DMS 273 (cell line): ENCODE measurements around the gene ATL1.
"Not testable (repeated sequence)": the region's sequence is repeated elsewhere in the genome, so short reads cannot be mapped to it uniquely, and the experiment has no call there.

Experiments
- DNase-seq: peaks from one replicate; lab custom pipeline; 2025; ENCODE audit not compliant: unreplicated experiment; lab: John Stamatoyannopoulos, UW

ATL1 gene

DNA sequence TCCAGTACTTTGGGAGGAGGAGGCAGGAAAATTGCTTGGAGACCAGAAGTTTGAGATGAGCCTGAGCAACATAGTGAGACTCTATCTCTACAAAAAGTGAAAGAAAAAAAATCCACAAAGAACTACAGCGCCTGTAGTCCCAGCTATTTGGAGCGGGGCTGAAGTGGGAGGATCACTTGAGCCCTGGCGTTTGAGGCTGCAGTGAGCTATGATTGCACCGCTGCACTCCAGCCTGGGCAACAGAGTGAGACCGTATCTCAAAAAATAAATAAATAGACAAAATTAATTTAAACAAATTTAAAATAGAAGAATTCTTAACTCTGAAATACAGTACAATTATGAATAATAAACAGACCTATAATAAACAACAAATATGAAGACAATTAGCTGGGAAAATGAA lies 40.9 kb downstream of the ATL1 start:
- no peak for DNase-seq

GRCh38 chr14:50601394-50601793 lies 41.4 kb downstream of the ATL1 start:
- DNase-seq: no peak

DNA sequence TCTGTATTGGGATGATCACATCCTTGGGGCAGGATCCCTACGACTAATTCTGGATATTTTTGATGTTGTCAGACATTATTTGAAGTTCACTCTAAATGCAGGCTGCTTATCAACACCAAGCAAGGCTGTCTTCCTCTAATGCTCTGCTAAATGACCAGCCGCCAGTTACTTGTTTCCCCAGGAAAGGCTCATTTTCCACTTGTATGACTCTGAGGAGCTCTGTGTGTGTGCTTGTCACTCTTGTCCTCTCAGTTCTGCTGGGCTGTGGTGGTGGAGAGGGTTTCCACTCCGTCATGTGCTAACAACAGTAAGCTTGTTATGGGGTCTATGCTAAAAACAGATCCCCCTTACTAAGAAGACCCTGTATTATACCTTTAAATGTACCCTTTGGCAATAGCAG lies 42.1 kb downstream of the ATL1 start:
- no peak for DNase-seq

- DNase-seq: no peak
These were observed 43.6 kb downstream of the ATL1 start for GRCh38 chr14:50603565-50603964.

- no peak for DNase-seq
These were observed 45.8 kb downstream of the ATL1 start for GRCh38 chr14:50605766-50606165.

- DNase-seq: no peak
These were observed 46.5 kb downstream of the ATL1 start for GRCh38 chr14:50606468-50606867.

DNA sequence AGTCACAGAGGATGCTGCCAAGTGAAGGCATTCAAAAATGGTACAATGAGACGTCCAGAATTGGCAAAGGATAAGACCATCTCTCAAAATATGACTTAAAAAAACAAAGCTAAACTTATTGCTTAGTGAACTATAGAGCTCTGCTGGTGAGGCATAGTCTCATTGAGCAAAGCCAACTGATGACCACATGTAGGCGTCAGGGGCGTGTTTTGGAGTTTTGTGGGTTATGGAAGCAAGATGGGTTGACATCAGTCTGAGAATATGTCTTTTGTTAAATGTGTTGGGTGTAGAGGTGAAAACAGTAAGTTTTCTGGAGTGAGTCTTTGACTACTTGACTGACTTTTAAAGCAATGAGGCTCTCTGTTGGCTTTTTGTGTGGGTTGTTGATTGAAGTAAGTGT lies 47.2 kb downstream of the ATL1 start:
- DNase-seq: no peak

DNA sequence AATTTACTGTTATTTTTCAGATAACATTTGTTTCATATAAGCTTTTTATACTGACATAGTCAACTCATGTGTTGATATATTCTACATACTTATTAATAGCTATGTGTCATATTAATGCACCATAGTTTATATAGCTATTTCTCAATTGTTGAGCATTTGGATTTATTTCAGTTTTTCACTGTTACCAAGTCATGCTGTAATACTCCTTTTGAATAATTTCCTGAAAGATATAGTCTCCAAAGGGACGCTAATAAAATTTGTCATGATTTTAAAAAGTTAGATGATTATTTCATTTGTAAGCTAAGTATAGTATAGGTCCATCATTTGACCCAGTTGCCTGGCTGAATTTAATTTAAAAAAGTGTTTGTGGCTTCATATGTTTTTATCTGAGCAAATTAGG lies 47.8 kb downstream of the ATL1 start:
- DNase-seq: no peak

DNA sequence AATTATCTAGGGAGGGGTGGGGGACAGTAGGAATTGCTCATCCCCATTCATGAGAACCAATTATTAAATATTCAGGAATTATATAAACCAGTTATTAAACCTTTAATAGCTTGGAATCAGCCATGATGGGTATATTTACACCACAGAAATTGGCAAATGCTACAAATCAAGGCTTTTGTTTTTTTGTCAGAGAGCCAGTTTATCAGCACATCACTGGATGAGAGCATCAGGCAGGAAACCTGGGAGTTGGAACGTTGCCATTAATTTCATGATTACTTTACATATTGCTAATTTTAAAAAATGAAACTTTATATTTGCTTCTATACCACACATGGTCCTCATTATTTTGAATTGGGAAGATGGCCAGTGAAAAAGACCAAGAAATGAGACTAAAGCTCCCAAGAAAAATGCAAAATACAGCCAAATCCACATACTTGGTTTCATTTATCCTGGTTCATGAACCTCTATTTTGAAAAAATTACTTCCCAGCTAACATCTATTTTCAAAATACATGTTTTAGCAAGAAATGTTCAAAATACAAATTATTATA lies 48.4 kb downstream of the ATL1 start:
- DNase-seq: no peak

DNA sequence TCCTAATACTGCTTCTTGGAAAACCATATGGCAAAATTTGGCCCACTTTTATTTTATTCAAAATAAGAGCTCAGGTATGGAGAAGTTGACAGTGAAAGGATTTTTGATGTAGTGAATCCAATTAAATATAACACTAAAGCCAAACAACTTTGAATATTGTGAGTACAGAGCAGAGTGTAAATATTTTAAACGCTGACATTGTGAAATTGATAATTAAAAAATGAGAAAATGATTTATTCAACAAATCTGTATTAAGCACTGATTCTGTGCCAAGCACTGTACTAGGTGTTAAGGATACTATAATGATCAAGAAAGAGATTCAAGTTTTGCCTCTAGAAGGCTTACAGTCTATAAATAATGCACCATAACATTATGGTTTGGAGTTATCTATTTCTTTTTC lies 50.5 kb downstream of the ATL1 start:
- DNase-seq: no peak

GRCh38 chr14:50612806-50613205 lies 52.9 kb downstream of the ATL1 start:
- peak; percentile 21 for DNase-seq

DNA sequence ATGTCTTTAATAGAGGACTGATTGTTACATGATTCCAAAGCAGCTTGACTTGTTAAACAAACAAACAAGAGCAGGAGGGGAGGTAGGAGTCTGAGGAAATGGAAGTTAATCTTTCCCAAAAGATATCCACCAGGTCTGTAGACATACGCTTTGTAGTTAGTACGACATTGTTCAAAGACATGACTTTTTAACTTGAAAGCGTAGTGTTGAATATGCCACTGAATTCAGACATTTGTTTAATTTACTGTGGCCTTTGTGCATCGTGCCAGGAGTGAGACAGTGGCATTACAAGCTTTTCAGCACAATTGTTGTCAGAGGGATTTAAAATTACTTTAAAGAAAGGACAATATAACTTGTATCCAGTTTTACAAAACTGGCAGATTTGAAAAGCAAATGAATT lies 55.1 kb downstream of the ATL1 start:
- no peak for DNase-seq

DNA sequence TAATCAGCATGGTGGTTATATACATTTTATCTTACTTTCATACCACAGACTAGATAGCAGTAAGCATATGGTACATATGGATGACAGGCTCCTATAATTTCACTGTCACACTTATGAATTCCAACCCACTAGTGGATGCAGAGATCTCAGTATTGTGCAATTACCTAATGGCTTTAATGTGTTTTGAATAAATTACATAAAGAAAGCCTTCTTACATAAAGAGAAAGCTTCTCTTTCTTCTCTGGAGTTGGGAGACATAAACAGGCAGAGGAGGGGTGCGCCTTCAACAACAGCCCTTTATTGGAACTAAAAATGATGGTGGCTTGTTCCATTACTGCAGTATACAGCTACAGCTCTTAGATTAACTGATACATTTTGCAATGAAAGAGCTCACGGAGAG lies 55.6 kb downstream of the ATL1 start:
- no peak for DNase-seq

- no peak for DNase-seq
These were observed 56.3 kb downstream of the ATL1 start for GRCh38 chr14:50616275-50616674.

DNA sequence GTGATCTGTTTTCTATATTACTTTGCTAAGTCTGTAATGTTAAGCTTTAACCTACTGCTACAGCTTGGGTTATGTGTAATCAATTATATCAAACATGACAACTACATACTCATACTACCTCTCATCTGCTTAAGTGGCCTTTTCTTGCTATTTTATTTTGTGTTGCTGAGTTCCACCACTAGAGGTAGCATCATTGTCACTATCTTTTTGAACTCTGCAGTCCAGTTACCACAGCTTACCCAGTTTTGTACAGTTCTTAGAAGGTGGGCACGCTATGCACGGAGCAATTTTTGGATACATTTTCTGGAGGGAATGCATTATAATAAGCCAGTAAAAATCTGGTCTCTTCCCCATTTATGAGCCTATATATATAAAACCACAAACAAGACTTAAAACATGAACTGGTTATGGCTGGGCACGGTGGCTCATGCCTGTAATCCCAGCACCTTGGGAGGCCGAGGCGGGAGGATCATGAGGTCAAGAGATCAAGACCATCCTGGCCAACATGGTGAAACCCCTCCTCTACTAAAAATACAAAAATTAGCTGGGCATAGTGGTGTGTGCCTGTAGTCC lies 59.7 kb downstream of the ATL1 start:
- DNase-seq: peak; percentile 46

DNA sequence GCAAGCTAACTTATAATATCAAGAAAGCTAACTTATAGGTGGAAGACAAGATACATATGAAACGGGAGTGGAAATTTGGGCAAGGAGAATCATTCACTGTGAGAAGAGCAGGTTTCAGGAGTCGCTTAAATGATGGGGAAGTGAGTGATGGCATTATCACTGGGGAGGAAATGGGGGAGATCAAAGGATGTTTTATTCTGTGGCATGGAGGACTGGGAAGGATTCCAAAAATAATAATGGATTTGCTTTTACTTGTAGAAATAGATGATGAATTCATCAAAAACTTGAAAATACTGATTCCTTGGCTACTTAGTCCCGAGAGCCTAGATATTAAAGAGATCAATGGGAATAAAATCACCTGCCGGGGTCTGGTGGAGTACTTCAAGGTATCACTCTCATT lies 60.4 kb downstream of the ATL1 start:
- no peak for DNase-seq

DNA sequence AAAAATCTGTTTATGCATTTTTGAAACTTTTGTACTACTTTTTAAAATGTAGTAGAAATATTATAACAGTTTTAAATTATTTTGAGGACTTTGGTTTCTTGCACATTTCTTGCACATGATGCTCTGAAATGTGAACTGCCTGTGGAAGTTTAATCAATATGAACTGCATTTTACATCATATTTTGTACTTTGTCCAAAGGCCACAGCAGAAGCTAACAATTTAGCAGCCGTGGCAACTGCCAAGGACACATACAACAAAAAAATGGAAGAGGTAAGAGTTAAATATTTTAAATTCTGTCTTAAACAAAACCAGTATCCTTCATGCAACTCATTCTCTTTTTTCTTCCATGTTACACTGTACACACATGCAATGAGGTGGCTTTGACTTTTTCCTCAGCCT lies 63.0 kb downstream of the ATL1 start:
- DNase-seq: no peak

- DNase-seq: no peak
These were observed 64.5 kb downstream of the ATL1 start for GRCh38 chr14:50624447-50624846.

DNA sequence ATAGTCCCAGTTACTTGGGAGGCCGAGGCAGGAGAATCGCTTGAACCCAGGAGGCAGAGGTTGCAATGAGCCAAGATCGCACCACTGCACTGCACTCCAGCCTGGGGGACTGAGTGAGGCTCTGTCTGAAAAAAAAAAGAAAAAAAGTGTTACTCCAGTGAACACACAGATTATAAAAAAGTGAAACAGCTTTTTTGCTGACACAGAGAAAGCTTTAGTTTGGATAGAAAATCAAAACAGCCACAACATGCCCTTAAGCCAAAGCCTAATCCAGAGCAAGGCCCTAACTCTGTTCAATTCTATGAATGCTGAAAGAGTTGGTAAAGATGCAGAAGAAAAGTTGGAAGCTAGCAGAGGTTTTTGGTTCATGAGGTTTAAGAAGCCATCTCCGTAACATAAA lies 65.0 kb downstream of the ATL1 start:
- DNase-seq: not testable (repeated sequence)

DNA sequence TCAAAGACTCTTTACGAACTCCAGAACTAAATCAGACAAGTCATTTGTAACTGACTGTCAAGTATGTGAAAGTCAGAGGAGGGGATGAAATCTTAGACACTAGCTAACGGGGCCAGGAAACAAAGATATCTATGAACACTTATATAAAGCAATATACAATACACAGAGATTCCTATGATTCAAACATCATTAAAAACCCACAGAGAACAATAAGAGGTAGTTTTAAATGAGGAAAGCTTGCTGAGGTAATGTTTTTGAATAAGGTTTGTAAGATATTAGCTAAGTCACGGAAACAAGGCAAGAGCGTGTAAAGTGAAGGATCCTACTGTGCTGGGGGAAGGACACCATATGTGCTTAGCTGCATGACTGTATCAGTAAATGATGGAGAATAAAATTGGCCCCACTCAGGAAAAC lies 71.5 kb downstream of the ATL1 start:
- DNase-seq: no peak

GRCh38 chr14:50633954-50634353 lies 74.0 kb downstream of the ATL1 start:
- no peak for DNase-seq

DNA sequence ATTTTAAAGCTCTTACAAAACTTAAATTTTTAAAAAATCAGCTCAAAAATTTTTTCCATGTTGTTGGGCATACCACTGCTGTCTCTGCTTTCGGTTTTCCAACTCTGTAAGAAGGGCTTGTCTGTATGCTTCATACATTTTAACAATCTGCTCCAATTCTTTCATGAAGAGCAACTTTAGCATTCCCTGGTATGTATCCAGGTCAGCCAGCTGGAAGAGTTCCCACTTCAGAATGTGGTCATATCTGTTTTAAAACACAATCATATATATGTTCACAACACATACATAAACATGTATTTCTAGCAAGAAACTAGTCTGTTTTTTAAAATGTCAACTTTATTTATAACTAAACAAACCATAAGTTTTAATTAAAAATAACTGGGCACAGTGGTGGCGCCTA lies 75.2 kb downstream of the ATL1 start:
- no peak for DNase-seq

DNA sequence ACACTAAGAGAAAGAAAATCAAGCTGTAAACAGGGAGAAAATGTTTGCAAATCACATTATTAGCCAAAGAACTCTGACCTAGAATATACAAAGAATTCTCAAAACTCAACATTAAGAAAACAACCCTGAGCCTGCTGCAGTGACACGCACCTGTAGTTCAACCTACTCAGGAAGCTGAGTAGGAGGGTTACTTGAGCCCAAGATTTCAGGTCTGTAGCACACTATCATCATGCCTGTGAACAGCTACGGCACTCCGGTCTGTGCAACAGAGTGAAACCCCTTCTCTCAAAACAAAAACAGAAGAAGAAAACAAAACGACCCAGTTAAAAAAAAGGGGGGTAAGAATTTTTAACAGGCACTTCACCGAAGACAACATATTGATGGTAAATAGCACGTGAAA lies 87.3 kb downstream of the ATL1 start:
- no peak for DNase-seq
